ENCODE data around the gene SFT2D1. TPM values are rescaled to one million over a fixed set of nuclear protein-coding genes. Genes with fewer than 3 reads are reported as not detected.

SFT2D1 gene
- total RNA-seq, 1 donor from 2014 or later: 48.9 TPM

DNA sequence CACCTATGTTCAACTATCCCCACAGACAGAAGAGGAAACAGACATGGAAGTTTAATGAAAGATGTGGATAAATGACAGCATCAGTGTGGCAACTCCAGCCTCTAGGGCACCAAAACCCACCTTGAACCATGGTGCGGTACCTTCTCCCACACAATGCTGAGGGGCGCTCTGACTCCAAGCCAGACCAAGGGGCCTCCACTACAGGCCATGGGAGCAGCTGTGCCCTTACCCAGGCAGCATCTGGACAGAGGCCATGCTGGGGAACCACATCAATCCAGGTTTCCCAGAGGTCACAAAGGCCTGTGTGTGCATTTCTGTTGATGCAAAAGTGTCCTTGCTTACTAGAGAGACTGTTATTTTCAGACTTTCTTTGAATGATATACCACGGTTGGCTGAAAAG lies 38.2 kb downstream of the SFT2D1 start:
- Mint-ChIP-seq H3K36me3 (no peaks in the 10 kb centered on the region), H3K27me3 (ENCODE audit: insufficient read depth, low read depth) (peaks cover 24% of the 10 kb centered on the region), H3K4me1 (peaks cover 20% of the 10 kb centered on the region), H3K9me3 (peaks cover 5% of the 10 kb centered on the region), H3K4me3 (no peak overlapping the region), H3K27ac (no peak overlapping the region)
- Histone ChIP-seq H3K4me3 (no peak overlapping the region), H3K9ac (no peak overlapping the region), H3K79me2 (ENCODE audit: low read depth) (no peaks in the 10 kb centered on the region), H3K4me2 (no peak overlapping the region), H3K36me3 (no peaks in the 10 kb centered on the region), H3F3A (ENCODE audit: low read depth) (no peaks in the 10 kb centered on the region), H3K27ac (no peak overlapping the region), H3K27me3 (peaks cover 59% of the 10 kb centered on the region), H4K20me1 (ENCODE audit: low read depth) (no peaks in the 10 kb centered on the region), H2AFZ (replicated peaks) (no peak overlapping the region), H3K9me3 (ENCODE audit: low read depth) (no peaks in the 10 kb centered on the region), H3K4me1 (no peaks in the 10 kb centered on the region)
- TF ChIP-seq EZH2 (IDR thresholded peaks at IDR 0.05): no peak
- TF ChIP-seq, protein P1, sequence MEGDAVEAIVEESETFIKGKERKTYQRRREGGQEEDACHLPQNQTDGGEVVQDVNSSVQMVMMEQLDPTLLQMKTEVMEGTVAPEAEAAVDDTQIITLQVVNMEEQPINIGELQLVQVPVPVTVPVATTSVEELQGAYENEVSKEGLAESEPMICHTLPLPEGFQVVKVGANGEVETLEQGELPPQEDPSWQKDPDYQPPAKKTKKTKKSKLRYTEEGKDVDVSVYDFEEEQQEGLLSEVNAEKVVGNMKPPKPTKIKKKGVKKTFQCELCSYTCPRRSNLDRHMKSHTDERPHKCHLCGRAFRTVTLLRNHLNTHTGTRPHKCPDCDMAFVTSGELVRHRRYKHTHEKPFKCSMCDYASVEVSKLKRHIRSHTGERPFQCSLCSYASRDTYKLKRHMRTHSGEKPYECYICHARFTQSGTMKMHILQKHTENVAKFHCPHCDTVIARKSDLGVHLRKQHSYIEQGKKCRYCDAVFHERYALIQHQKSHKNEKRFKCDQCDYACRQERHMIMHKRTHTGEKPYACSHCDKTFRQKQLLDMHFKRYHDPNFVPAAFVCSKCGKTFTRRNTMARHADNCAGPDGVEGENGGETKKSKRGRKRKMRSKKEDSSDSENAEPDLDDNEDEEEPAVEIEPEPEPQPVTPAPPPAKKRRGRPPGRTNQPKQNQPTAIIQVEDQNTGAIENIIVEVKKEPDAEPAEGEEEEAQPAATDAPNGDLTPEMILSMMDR (IDR thresholded peaks at IDR 0.05): no peak
- TF ChIP-seq EZH2phosphoT487 (IDR thresholded peaks at IDR 0.05): no peak
- no peak for DNase-seq (ENCODE audit: low spot score)

DNA sequence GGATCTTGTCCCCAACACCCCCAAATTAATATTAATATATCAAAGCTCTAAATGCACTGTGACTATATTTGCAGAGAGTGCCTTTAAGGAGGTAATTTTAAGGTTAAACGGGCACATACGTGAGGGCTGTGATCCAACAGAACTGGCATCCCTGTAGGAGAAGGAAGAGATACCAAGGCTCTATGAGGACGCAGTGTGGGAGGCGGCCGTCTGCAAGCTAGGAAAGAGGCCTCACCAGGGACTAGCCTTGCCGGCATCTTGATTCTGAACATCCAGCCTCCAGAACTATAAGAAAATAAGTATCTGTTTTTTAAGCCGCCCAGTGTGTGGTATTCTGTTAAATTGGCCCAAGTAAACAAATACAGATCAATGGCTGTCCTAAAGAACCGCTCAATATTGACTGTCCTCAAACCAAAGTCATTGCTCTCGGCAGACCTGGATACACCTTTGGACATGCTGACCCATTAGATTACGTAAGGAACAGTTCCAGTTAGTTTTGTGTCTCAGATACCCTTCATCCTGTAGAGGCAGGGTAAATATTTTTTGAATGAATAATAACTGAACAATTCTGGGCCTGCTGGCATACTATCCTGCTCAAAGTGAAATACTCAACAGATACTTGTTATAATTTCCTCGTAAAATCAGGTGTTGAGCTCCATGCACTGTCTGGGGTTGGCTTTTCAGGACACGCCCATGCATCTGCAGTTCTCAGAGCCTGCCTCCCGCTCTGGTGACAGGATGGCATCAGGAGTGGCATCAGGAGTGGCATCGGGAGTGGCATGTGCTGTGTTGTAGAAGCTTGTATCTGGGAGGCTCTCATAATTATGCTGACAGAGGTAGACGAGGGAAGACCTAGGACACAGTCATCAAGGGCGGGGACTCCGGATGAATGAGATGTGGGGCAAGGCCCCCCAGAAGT lies 40.5 kb downstream of the SFT2D1 start:
- DNase-seq (ENCODE audit: low spot score): no peak
- Mint-ChIP-seq H3K27me3 (ENCODE audit: insufficient read depth, low read depth) (peaks cover 18% of the 10 kb centered on the region), H3K27ac (no peak overlapping the region), H3K4me3 (no peak overlapping the region), H3K36me3 (no peaks in the 10 kb centered on the region), H3K9me3 (peaks cover 11% of the 10 kb centered on the region), H3K4me1 (peaks cover 14% of the 10 kb centered on the region)
- Histone ChIP-seq H3K4me2 (no peak overlapping the region), H4K20me1 (ENCODE audit: low read depth) (no peaks in the 10 kb centered on the region), H3K9ac (no peak overlapping the region), H3K27me3 (peaks cover 36% of the 10 kb centered on the region), H3K4me3 (no peak overlapping the region), H2AFZ (replicated peaks) (no peak overlapping the region), H3K4me1 (no peaks in the 10 kb centered on the region), H3K36me3 (no peaks in the 10 kb centered on the region), H3K27ac (no peak overlapping the region), H3K79me2 (ENCODE audit: low read depth) (no peaks in the 10 kb centered on the region), H3K9me3 (ENCODE audit: low read depth) (no peaks in the 10 kb centered on the region), H3F3A (ENCODE audit: low read depth) (no peaks in the 10 kb centered on the region)
- no peak for TF ChIP-seq EZH2phosphoT487 (IDR thresholded peaks at IDR 0.05)
- no peak for TF ChIP-seq EZH2 (IDR thresholded peaks at IDR 0.05)
- TF ChIP-seq, protein P1 (IDR thresholded peaks at IDR 0.05): no peak

DNA sequence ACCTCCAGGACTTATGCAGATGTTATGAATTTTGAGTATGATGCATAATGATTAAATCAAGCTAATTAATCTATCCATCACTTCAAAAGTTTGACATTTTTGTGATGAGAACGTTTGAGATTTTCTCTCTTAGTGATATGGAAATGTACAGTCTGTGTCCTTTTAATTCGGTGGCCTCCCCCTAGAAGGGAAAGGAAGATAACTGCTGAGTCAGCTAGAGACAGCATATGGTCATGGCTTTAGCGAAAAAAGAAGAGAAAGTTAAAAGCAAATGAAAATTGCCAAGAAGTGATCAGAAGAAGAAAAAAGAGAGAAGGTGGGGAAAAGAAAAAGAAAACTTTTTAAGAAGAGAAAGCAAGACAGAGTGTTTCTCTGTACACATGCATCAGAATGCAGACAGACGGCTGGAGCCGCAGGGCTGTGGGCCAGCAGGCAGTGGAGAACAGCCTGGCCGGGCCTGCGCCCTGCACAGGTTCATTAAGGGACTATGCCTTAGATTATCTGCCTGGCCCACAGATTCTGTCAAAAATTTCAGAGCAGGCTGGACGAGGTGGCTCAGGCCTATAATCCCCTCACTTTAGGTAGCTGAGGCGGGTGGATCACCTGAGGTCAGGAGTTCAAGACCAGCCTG lies 41.9 kb downstream of the SFT2D1 start:
- Histone ChIP-seq H3K27ac (no peak overlapping the region), H3K9ac (no peak overlapping the region), H3K4me1 (no peaks in the 10 kb centered on the region), H2AFZ (replicated peaks) (no peak overlapping the region), H4K20me1 (ENCODE audit: low read depth) (no peaks in the 10 kb centered on the region), H3K9me3 (ENCODE audit: low read depth) (no peaks in the 10 kb centered on the region), H3K4me2 (no peak overlapping the region), H3K36me3 (no peaks in the 10 kb centered on the region), H3F3A (ENCODE audit: low read depth) (no peaks in the 10 kb centered on the region), H3K79me2 (ENCODE audit: low read depth) (no peaks in the 10 kb centered on the region), H3K27me3 (peaks cover 22% of the 10 kb centered on the region), H3K4me3 (no peak overlapping the region)
- no peak for DNase-seq (ENCODE audit: low spot score)
- Mint-ChIP-seq H3K27me3 (ENCODE audit: insufficient read depth, low read depth) (peaks cover 16% of the 10 kb centered on the region), H3K9me3 (peaks cover 17% of the 10 kb centered on the region), H3K27ac (no peak overlapping the region), H3K4me1 (peaks cover 6% of the 10 kb centered on the region), H3K4me3 (no peak overlapping the region), H3K36me3 (no peaks in the 10 kb centered on the region)
- TF ChIP-seq EZH2 (IDR thresholded peaks at IDR 0.05) (no peak), EZH2phosphoT487 (IDR thresholded peaks at IDR 0.05) (no peak)
- TF ChIP-seq, protein P1 (IDR thresholded peaks at IDR 0.05): no peak
